Duodenal mucosa (tissue), 2 donors: ENCODE results near the gene RAPGEF2.
"Not testable (repeated sequence)": the region's sequence is repeated elsewhere in the genome, so short reads cannot be mapped to it uniquely, and the experiment has no call there.

ENCODE experiments used
- H3K27ac ChIP-seq: one replicate; pipeline ENCODE4 v1.7.0; 2013; ENCODE audit warnings: low read depth, low read length
- H3K27me3 ChIP-seq, 2 donors: one replicate each; pipeline ENCODE4 v1.7.0; 2013; ENCODE audit warnings: low read length in 2 of 2, control low read depth in 1 of 2; ENCODE audit not compliant: insufficient read depth in 2 of 2, control insufficient read depth in 1 of 2
- H3K36me3 ChIP-seq, 2 donors: one replicate each; pipeline ENCODE4 v1.7.0; 2013; ENCODE audit warnings: low read length in 2 of 2, control low read depth in 1 of 2; ENCODE audit not compliant: insufficient read depth in 2 of 2, control insufficient read depth in 1 of 2
- H3K4me1 ChIP-seq, 2 donors: one replicate each; pipeline ENCODE4 v1.7.0; 2013; ENCODE audit warnings: low read length in 2 of 2, control low read depth in 1 of 2; ENCODE audit not compliant: insufficient read depth in 2 of 2, control insufficient read depth in 1 of 2
- H3K4me3 ChIP-seq, 2 donors: one replicate each; pipeline ENCODE4 v1.7.0; 2013; ENCODE audit warnings: low read length in 2 of 2, low read depth in 1 of 2
- H3K9ac ChIP-seq, 2 donors: one replicate each; pipeline ENCODE4 v1.7.0; 2013; ENCODE audit warnings: low read length in 2 of 2, low read depth in 1 of 2
- H3K9me3 ChIP-seq, 2 donors: one replicate each; pipeline ENCODE4 v1.7.0; 2013; ENCODE audit warnings: low read length in 2 of 2, control low read depth in 1 of 2; ENCODE audit not compliant: control insufficient read depth in 1 of 2

Gene RAPGEF2

GRCh38 chr4:159102622-159103383 lies at the start of gene RAPGEF2:
RAPGEF2 (plus strand) TSS chr4:159103079; CDS start chr4:159104163, 1,084 bp downstream.
- Histone ChIP-seq H3K36me3 (no peaks in the 10 kb centered on the region), H3K4me3 (peak within 1 kb of the TSS; percentile 68 to 83), H3K27me3 (peaks cover 4 to 10% of the 10 kb centered on the region in 2 donors), H3K27ac (peak within 1 kb of the TSS; percentile 91), H3K9me3 (no peaks in the 10 kb centered on the region), H3K9ac (peak within 1 kb of the TSS; percentile 80 to 84), H3K4me1 (peaks cover 16 to 19% of the 10 kb centered on the region in 2 donors)

- Histone ChIP-seq H3K9me3 (no peaks in the 10 kb centered on the region), H3K4me3 (no peak overlapping the region), H3K36me3 (no peaks in the 10 kb centered on the region), H3K9ac (no peak overlapping the region), H3K4me1 (no peaks in the 10 kb centered on the region), H3K27me3 (no peaks in the 10 kb centered on the region), H3K27ac (no peak overlapping the region)
Measured at GRCh38 chr4:159055833-159056232, 47.0 kb upstream of the RAPGEF2 start.

- H3K9me3 ChIP-seq, result no peaks in the 10 kb centered on the region
- H3K27me3 ChIP-seq, result no peaks in the 10 kb centered on the region
- H3K4me3 ChIP-seq, result no peak overlapping the region
- H3K4me1 ChIP-seq, result no peaks in the 10 kb centered on the region
- no peaks in the 10 kb centered on the region for H3K36me3 ChIP-seq
- H3K27ac ChIP-seq, result no peak overlapping the region
- no peak overlapping the region for H3K9ac ChIP-seq
Measured at GRCh38 chr4:159060161-159060560, 42.7 kb upstream of the RAPGEF2 start.

GRCh38 chr4:159062381-159062780 lies 40.5 kb upstream of the RAPGEF2 start:
- H3K9ac ChIP-seq, result no peak overlapping the region
- no peak overlapping the region for H3K27ac ChIP-seq
- no peak overlapping the region for H3K4me3 ChIP-seq
- H3K4me1 ChIP-seq, result no peaks in the 10 kb centered on the region
- no peaks in the 10 kb centered on the region for H3K36me3 ChIP-seq
- no peaks in the 10 kb centered on the region for H3K9me3 ChIP-seq
- H3K27me3 ChIP-seq, result no peaks in the 10 kb centered on the region

- Histone ChIP-seq H3K4me1 (no peaks in the 10 kb centered on the region), H3K27me3 (no peaks in the 10 kb centered on the region), H3K36me3 (no peaks in the 10 kb centered on the region), H3K9me3 (no peaks in the 10 kb centered on the region), H3K4me3 (no peak overlapping the region), H3K27ac (no peak overlapping the region), H3K9ac (no peak overlapping the region)
Measured at GRCh38 chr4:159065513-159066240, 37.2 kb upstream of the RAPGEF2 start.

GRCh38 chr4:159068139-159068538 lies 34.7 kb upstream of the RAPGEF2 start:
- H3K4me1 ChIP-seq, H3K27ac ChIP-seq, H3K9ac ChIP-seq, H3K27me3 ChIP-seq, H3K36me3 ChIP-seq, H3K9me3 ChIP-seq, H3K4me3 ChIP-seq: not testable (repeated sequence)

- no peaks in the 10 kb centered on the region for H3K9me3 ChIP-seq
- no peak overlapping the region for H3K9ac ChIP-seq
- no peak overlapping the region for H3K4me3 ChIP-seq
- H3K27ac ChIP-seq, result no peak overlapping the region
- H3K27me3 ChIP-seq, result no peaks in the 10 kb centered on the region
- no peaks in the 10 kb centered on the region for H3K36me3 ChIP-seq
- peaks cover 0 to 9% of the 10 kb centered on the region in 2 donors for H3K4me1 ChIP-seq
Measured at GRCh38 chr4:159069922-159070321, 33.0 kb upstream of the RAPGEF2 start.

GRCh38 chr4:159070742-159071141 lies 32.1 kb upstream of the RAPGEF2 start:
- Histone ChIP-seq H3K4me3 (no peak overlapping the region), H3K27ac (no peak overlapping the region), H3K27me3 (no peaks in the 10 kb centered on the region)

GRCh38 chr4:159071178-159071968 lies 31.5 kb upstream of the RAPGEF2 start:
- Histone ChIP-seq H3K36me3 (no peaks in the 10 kb centered on the region), H3K27me3 (no peaks in the 10 kb centered on the region), H3K4me1 (peaks cover 0 to 9% of the 10 kb centered on the region in 2 donors), H3K4me3 (no peak overlapping the region), H3K9me3 (no peaks in the 10 kb centered on the region), H3K27ac (no peak overlapping the region), H3K9ac (no peak overlapping the region)

More at GRCh38 chr4:159070742-159071141, 32.1 kb upstream of the RAPGEF2 start:
- Histone ChIP-seq H3K4me1 (peaks cover 0 to 9% of the 10 kb centered on the region in 2 donors), H3K9ac (no peak overlapping the region), H3K36me3 (no peaks in the 10 kb centered on the region), H3K9me3 (no peaks in the 10 kb centered on the region)
